GM18858 (cell line): ENCODE data around the gene LYRM4.
A peak's percentile ranks its signal among the peaks of the same experiment; 100 is the strongest.

ENCODE experiments used
- ATAC-seq: cut with Tn5 transposase; IDR thresholded peaks from one replicate; pipeline ENCODE4 v1.9.1; 2021; ENCODE audit not compliant: unreplicated experiment

LYRM4 gene

GRCh38 chr6:5105146-5105545 lies 155.6 kb downstream of the LYRM4 start:
- no peak for ATAC-seq

- ATAC-seq: no peak
These were observed 156.1 kb downstream of the LYRM4 start for GRCh38 chr6:5104667-5105066.

GRCh38 chr6:5103250-5103649 lies 157.5 kb downstream of the LYRM4 start:
- no peak for ATAC-seq

- no peak for ATAC-seq
These were observed 158.3 kb downstream of the LYRM4 start for GRCh38 chr6:5102267-5102970.

- ATAC-seq: no peak
These were observed 159.9 kb downstream of the LYRM4 start for GRCh38 chr6:5100806-5101205.

- no peak for ATAC-seq
These were observed 161.2 kb downstream of the LYRM4 start for GRCh38 chr6:5099537-5099936.

GRCh38 chr6:5098501-5099270 lies 162.1 kb downstream of the LYRM4 start:
- ATAC-seq: no peak

- ATAC-seq: no peak
These were observed 164.3 kb downstream of the LYRM4 start for GRCh38 chr6:5096482-5096881.

GRCh38 chr6:5095236-5095635 lies 165.5 kb downstream of the LYRM4 start:
- peak; percentile 67 for ATAC-seq

- ATAC-seq: no peak
These were observed 166.4 kb downstream of the LYRM4 start for GRCh38 chr6:5094327-5094726.

GRCh38 chr6:5093231-5094015 lies 167.3 kb downstream of the LYRM4 start:
- ATAC-seq: no peak

- ATAC-seq: no peak
These were observed 169.3 kb downstream of the LYRM4 start for GRCh38 chr6:5091210-5092069.

GRCh38 chr6:5090603-5091002 lies 170.1 kb downstream of the LYRM4 start:
- no peak for ATAC-seq

GRCh38 chr6:5089481-5090438 lies 171.0 kb downstream of the LYRM4 start:
- no peak for ATAC-seq

GRCh38 chr6:5088780-5089179 lies 172.0 kb downstream of the LYRM4 start:
- ATAC-seq: no peak

GRCh38 chr6:5087389-5087788 lies 173.4 kb downstream of the LYRM4 start:
- no peak for ATAC-seq

GRCh38 chr6:5086294-5086890 lies 174.4 kb downstream of the LYRM4 start:
- no peak for ATAC-seq

- ATAC-seq: no peak
These were observed 175.0 kb downstream of the LYRM4 start for GRCh38 chr6:5085648-5086293.
